ENCODE results near the gene EEF2K. TPM values are rescaled to one million over a fixed set of nuclear protein-coding genes. Genes with fewer than 3 reads are reported as not detected.
A peak's percentile ranks its signal among the peaks of the same experiment; 100 is the strongest.

Gene EEF2K
- total and polyA plus RNA-seq, 2 of the 13 experiments (the other 11 are each of a cell fraction or from before 2014, with no cell fraction given) = 22.0 to 23.8 TPM

DNA sequence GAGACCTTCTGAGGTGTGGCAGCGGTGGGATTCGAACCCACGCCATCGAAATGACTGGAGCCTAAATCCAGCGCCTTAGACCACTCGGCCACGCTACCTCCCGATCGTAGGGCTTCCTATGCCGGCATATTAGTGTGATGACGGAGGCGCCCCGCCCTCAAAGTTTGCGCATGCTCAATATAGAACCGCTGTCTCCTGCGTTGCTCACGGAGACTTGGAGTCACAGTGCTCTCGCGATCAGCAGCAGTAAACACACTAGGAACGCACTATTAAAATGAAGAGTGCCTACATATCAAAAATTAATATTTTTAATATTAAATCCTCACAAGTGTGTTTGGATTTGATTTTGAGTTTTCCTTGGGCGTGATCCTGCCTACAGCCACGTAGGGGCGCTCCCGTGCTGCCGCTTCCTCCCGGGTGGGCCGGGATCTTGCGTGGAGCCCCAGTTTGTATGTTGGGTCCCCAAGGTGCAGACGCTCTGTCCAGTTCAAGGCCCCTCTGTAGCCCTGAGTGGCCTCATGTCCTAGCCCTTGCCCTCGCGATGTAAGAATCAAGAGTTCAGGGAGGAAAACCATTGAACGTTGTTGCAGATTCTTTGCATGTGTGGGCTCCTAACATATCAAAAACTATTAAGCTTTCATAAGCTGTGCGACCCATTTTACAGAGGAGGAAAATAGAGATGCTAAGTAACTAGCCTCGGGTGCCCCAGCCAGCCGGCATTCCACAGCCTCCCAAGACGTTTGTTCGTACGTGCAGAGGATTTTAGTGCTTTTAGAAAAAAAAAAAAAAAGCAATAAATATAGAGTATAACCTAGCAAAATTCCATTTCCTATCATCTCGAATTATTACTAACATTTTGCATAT lies 10.2 kb upstream of the EEF2K start (continued):
- TF ChIP-seq LRRFIP1 (CRISPR knock-in tag; conservative IDR thresholded peaks at IDR 0.05) (0 out of 2 replicates have a peak, but pooled peaks have one; percentile 51), MYPOP (CRISPR knock-in tag; IDR thresholded peaks at IDR 0.05) (peak; percentile 95), ZNF44 (CRISPR knock-in tag; IDR thresholded peaks at IDR 0.05) (no peak), CREBL2 (CRISPR knock-in tag; IDR thresholded peaks at IDR 0.05; ENCODE audit: borderline replicate concordance) (peak; percentile 22; the same call in 1 of the 2 replicates), GATAD1 (CRISPR knock-in tag; IDR thresholded peaks at IDR 0.05) (peak; percentile 77), ZNF274 (CRISPR knock-in tag; IDR thresholded peaks at IDR 0.05) (no peak; the same call in none of the 2 replicates), GZF1 (CRISPR knock-in tag; IDR thresholded peaks at IDR 0.05) (no peak), ZNF782 (CRISPR knock-in tag; IDR thresholded peaks at IDR 0.05; ENCODE audit: borderline replicate concordance) (peak; percentile 70; the same call in 1 of the 2 replicates), CENPT (CRISPR knock-in tag; IDR thresholded peaks at IDR 0.05; ENCODE audit: low read depth) (no peak), NR2C2 (CRISPR knock-in tag; IDR thresholded peaks at IDR 0.05; ENCODE audit: borderline replicate concordance) (no peak), ZEB1 (IDR thresholded peaks at IDR 0.05; ENCODE audit: insufficient replicate concordance, low read depth) (no peak), GTF2F1 (IDR thresholded peaks at IDR 0.05; ENCODE audit: low read length) (peak; percentile 88), IKZF4 (CRISPR knock-in tag; IDR thresholded peaks at IDR 0.05; ENCODE audit: borderline replicate concordance, low read depth, not compliant biosample characterization) (peak; percentile 48), AGO1 (IDR thresholded peaks at IDR 0.05; ENCODE audit: low read depth, low read length, poor library complexity, severe bottlenecking) (no peak), ZNF264 (CRISPR knock-in tag; IDR thresholded peaks at IDR 0.05) (peak; percentile 6; the same call in 1 of the 2 replicates), BCLAF1 (IDR thresholded peaks at IDR 0.05) (no peak), MBD4 (IDR thresholded peaks at IDR 0.05; ENCODE audit: borderline replicate concordance, low read length) (no peak)
- TF ChIP-seq, protein P1, sequence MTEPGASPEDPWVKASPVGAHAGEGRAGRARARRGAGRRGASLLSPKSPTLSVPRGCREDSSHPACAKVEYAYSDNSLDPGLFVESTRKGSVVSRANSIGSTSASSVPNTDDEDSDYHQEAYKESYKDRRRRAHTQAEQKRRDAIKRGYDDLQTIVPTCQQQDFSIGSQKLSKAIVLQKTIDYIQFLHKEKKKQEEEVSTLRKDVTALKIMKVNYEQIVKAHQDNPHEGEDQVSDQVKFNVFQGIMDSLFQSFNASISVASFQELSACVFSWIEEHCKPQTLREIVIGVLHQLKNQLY (CRISPR knock-in tag; IDR thresholded peaks at IDR 0.05) = peak; percentile 64; the same call in 1 of the 2 replicates
- TF ChIP-seq, protein P2, sequence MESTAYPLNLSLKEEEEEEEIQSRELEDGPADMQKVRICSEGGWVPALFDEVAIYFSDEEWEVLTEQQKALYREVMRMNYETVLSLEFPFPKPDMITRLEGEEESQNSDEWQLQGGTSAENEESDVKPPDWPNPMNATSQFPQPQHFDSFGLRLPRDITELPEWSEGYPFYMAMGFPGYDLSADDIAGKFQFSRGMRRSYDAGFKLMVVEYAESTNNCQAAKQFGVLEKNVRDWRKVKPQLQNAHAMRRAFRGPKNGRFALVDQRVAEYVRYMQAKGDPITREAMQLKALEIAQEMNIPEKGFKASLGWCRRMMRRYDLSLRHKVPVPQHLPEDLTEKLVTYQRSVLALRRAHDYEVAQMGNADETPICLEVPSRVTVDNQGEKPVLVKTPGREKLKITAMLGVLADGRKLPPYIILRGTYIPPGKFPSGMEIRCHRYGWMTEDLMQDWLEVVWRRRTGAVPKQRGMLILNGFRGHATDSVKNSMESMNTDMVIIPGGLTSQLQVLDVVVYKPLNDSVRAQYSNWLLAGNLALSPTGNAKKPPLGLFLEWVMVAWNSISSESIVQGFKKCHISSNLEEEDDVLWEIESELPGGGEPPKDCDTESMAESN (CRISPR knock-in tag; conservative IDR thresholded peaks at IDR 0.05) = peak; percentile 65

Measured in HepG2 (cell line).